ENCODE results near the gene CELF1.

The CELF1 gene

GRCh38 chr11:47485107-47485506, 67.8 kb downstream of the CELF1 start:
- DNase-seq (ENCODE audit: low read depth in 2 of 2): no peak

- DNase-seq (ENCODE audit: low read depth in 2 of 2): no peak
These were observed 69.5 kb downstream of the CELF1 start for GRCh38 chr11:47483457-47483856.

GRCh38 chr11:47480762-47481161, 72.2 kb downstream of the CELF1 start:
- no peak for DNase-seq (ENCODE audit: low read depth in 2 of 2)

GRCh38 chr11:47478651-47479329, 74.1 kb downstream of the CELF1 start:
- no peak for DNase-seq (ENCODE audit: low read depth in 2 of 2)

- DNase-seq (ENCODE audit: low read depth in 2 of 2): no peak
These were observed 75.2 kb downstream of the CELF1 start for GRCh38 chr11:47477753-47478152.

- no peak for DNase-seq (ENCODE audit: low read depth in 2 of 2)
These were observed 75.6 kb downstream of the CELF1 start for GRCh38 chr11:47477323-47477722.

- no peak for DNase-seq (ENCODE audit: low read depth in 2 of 2)
These were observed 82.3 kb downstream of the CELF1 start for GRCh38 chr11:47470671-47471070.

- no peak for DNase-seq (ENCODE audit: low read depth in 2 of 2)
These were observed 83.4 kb downstream of the CELF1 start for GRCh38 chr11:47469361-47470179.

- DNase-seq (ENCODE audit: low read depth in 2 of 2): no peak
These were observed 84.2 kb downstream of the CELF1 start for GRCh38 chr11:47468598-47469214.

GRCh38 chr11:47467357-47467756, 85.6 kb downstream of the CELF1 start:
- no peak for DNase-seq (ENCODE audit: low read depth in 2 of 2)

- DNase-seq (ENCODE audit: low read depth in 2 of 2): no peak
These were observed 86.2 kb downstream of the CELF1 start for GRCh38 chr11:47466701-47467250.

- no peak for DNase-seq (ENCODE audit: low read depth in 2 of 2)
These were observed 86.7 kb downstream of the CELF1 start for GRCh38 chr11:47466201-47466600.

- DNase-seq (ENCODE audit: low read depth in 2 of 2): no peak
These were observed 88.4 kb downstream of the CELF1 start for GRCh38 chr11:47464483-47464882.

GRCh38 chr11:47461876-47462275, 91.1 kb downstream of the CELF1 start:
- no peak for DNase-seq (ENCODE audit: low read depth in 2 of 2)

GRCh38 chr11:47460571-47461235, 92.2 kb downstream of the CELF1 start:
- no peak for DNase-seq (ENCODE audit: low read depth in 2 of 2)

GRCh38 chr11:47454258-47454671, 98.7 kb downstream of the CELF1 start:
- DNase-seq (ENCODE audit: low read depth in 2 of 2): peak; percentile 9 to 31

- DNase-seq (ENCODE audit: low read depth in 2 of 2): no peak
These were observed 99.6 kb downstream of the CELF1 start for GRCh38 chr11:47453365-47453764.

GRCh38 chr11:47451990-47452389, 100.9 kb downstream of the CELF1 start:
- DNase-seq (ENCODE audit: low read depth in 2 of 2): no peak

- no peak for DNase-seq (ENCODE audit: low read depth in 2 of 2)
These were observed 101.5 kb downstream of the CELF1 start for GRCh38 chr11:47451436-47451835.

- DNase-seq (ENCODE audit: low read depth in 2 of 2): no peak
These were observed 103.4 kb downstream of the CELF1 start for GRCh38 chr11:47449541-47449940.

- DNase-seq (ENCODE audit: low read depth in 2 of 2): no peak
These were observed 104.1 kb downstream of the CELF1 start, which contains the start of gene RAPSN for GRCh38 chr11:47448566-47449427. RAPSN (minus strand) TSS chr11:47449136; CDS start chr11:47448964, 172 bp downstream.

Measured in stimulated activated CD8-positive, alpha-beta memory T cell treated with anti-CD3 and anti-CD28 coated beads, Interleukin-2, amount 100 ng/mL, for 48 hours (primary cell).